Tibial nerve (tissue), 3 donors: ENCODE measurements around the gene RUNX3.

Experiments used
- POLR2A ChIP-seq, 2 donors: fragments of 450-650 bp; IDR thresholded peaks; one replicate each; pipeline ENCODE4 v1.6.1; 2017; ENCODE audit warnings: antibody characterized with exemption in 2 of 2, mild to moderate bottlenecking in 2 of 2, moderate library complexity in 2 of 2
- TF ChIP-seq, protein P1 (sequence below), 5 experiments: fragments of 200-600 bp in 3 of 5; fragments of 450-650 bp in 2 of 5; sonication (generic) in 3 of 5; IDR thresholded peaks; one replicate each; pipeline ENCODE4 v1.5.1; 2016 to 2019; ENCODE audit warnings: antibody characterized with exemption in 5 of 5, mild to moderate bottlenecking in 3 of 5, moderate library complexity in 2 of 5

DNA sequence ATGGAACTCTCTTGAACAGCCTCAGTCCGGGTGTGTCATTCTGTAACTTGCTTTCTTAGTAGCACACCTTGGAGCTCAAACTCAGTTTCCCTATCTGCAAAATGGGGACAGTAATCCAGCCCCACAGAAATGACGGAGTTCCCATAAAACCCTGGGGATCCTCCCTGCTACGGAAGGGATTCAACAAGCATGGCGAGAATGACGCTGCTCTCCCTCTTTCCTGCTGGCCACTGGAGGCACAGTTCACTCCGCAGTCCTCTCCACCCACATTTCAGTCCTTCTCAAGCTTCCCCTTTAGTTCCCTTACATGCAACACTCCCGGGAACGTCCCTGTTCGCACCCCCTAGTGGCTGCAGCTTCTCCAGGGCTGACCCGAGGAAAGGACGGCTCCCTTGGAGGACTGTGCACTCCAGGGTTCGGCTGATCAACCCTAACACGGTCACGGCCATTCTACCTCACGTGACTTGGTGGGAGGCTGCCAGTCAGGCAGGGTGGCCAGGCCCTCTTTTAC lies 20.6 kb downstream of the RUNX3 start:
- TF ChIP-seq, protein P1, sequence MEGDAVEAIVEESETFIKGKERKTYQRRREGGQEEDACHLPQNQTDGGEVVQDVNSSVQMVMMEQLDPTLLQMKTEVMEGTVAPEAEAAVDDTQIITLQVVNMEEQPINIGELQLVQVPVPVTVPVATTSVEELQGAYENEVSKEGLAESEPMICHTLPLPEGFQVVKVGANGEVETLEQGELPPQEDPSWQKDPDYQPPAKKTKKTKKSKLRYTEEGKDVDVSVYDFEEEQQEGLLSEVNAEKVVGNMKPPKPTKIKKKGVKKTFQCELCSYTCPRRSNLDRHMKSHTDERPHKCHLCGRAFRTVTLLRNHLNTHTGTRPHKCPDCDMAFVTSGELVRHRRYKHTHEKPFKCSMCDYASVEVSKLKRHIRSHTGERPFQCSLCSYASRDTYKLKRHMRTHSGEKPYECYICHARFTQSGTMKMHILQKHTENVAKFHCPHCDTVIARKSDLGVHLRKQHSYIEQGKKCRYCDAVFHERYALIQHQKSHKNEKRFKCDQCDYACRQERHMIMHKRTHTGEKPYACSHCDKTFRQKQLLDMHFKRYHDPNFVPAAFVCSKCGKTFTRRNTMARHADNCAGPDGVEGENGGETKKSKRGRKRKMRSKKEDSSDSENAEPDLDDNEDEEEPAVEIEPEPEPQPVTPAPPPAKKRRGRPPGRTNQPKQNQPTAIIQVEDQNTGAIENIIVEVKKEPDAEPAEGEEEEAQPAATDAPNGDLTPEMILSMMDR (IDR thresholded peaks at IDR 0.05), result peak in 4 of 5 experiments; percentile 7 to 50 (median 32)
- TF ChIP-seq POLR2A (IDR thresholded peaks at IDR 0.05), result no peak
